Fibroblast of mammary gland (primary cell): ENCODE measurements around the gene DGCR2.

Experiments
- DNase-seq: peaks from one replicate; pipeline ENCODE4 v3.0.0-alpha.2; 2010; ENCODE audit warnings: low read depth
- H3K4me3 ChIP-seq: 2 replicates; pipeline ENCODE4 v1.5.1; 2011; ENCODE audit warnings: low read depth, mild to moderate bottlenecking, low read length, moderate library complexity; ENCODE audit not compliant: control insufficient read depth
- TF ChIP-seq, protein P1 (sequence below): conservative IDR thresholded peaks from 2 replicates; pipeline ENCODE4 v1.5.1; 2011; ENCODE audit warnings: low read depth, low read length, inconsistent platforms; ENCODE audit not compliant: control insufficient read depth, insufficient read depth

The DGCR2 gene

DNA sequence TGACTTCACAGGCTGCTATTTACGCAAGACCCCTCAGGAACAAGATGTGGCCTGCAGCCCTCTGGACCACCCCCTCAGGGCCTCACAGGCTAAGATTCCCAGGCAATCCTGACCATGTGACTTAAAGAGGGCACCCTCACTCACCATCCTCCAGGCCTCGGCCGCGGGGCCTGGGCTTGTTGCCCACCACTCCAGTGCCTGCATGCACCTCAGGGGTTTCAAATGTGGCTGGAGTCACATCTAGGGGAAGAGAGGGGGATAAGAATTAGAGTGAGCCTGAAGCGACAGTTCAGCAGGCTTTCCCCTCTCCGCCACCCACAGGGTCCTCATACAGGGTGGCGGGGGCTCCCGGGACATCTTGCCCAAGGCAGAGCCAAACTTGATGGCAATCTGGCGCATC lies 20.2 kb upstream of the DGCR2 start:
- H3K4me3 ChIP-seq, result no peak overlapping the region
- TF ChIP-seq, protein P1, sequence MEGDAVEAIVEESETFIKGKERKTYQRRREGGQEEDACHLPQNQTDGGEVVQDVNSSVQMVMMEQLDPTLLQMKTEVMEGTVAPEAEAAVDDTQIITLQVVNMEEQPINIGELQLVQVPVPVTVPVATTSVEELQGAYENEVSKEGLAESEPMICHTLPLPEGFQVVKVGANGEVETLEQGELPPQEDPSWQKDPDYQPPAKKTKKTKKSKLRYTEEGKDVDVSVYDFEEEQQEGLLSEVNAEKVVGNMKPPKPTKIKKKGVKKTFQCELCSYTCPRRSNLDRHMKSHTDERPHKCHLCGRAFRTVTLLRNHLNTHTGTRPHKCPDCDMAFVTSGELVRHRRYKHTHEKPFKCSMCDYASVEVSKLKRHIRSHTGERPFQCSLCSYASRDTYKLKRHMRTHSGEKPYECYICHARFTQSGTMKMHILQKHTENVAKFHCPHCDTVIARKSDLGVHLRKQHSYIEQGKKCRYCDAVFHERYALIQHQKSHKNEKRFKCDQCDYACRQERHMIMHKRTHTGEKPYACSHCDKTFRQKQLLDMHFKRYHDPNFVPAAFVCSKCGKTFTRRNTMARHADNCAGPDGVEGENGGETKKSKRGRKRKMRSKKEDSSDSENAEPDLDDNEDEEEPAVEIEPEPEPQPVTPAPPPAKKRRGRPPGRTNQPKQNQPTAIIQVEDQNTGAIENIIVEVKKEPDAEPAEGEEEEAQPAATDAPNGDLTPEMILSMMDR, result no peak
- DNase-seq, result no peak

DNA sequence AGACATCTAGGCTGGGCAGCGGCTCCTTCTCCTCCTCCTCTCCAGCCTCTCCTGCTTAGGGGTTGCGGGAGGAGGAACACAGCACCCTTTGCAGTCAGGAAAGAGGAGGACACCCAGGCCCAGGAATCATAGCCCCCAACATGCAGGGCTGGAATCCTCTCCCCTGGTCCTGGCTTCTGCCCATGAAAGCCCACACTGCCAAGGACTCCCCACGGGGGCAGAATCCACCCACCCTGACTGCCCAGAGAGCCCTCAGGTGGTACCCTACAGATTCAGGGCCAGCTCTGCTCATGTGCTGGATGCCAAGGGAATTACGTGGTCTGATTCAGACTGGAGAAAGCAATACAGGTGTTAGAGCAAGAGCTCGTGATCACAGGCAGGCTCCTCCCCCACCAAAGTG lies 17.8 kb upstream of the DGCR2 start:
- DNase-seq, result no peak
- no peak overlapping the region for H3K4me3 ChIP-seq
- TF ChIP-seq, protein P1, result no peak

DNA sequence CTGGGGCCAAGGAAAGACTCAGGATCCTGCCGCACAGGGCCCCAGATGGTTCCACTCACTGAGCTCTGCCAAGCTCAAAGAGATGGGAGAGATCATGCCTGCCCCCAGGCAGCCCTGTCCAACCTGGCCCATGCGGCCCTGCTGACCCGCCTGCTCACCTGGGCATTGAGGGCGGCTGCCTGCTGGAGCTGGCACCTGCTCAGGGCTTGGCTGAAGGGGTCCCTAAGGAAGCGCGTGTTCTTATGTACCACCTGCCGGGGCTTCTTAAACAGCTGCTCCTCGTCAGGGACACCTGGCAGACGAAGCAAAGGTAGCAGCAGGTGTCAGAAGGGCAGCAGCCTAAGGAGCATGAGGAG lies 16.8 kb upstream of the DGCR2 start:
- TF ChIP-seq, protein P1, result no peak
- DNase-seq, result no peak
- no peak overlapping the region for H3K4me3 ChIP-seq

DNA sequence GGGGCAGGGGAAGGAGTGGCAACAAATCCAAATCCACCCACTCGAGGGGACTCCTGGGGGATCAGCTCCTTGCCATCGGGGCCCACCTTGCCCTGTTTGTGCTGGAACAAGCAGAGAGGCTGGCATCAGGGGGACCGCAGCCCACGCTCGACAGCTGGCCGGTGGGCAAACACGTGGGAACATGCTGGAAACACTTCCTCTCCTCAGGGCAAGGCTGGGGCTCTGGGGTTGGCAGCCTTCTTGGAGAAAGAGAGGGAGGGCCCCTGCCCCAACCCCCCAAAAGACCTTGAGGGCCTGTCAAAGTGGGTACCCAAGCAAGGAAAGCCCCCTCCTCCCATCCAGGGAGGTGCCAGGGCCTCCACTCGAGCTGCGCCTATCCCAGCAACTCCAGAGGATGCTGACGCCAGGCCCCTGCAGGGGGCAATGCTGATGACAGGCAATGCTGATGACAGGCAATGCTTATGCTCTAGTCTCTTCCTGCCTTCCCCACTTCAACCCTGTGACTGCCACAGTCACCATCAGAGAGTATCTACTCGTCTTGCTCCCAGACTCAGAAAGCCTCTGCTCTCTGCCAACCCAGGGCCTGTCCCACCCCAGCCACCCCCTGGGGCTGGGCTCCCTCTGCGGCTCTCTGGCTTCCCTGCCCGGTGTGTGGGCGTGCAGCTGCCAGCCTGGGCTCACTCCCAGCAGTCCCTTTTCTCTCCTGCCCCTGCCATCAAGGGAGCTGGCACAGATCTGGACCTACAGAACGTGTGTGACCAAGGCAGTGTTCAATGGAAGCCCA lies 16.2 kb upstream of the DGCR2 start:
- DNase-seq, result no peak
- TF ChIP-seq, protein P1, result no peak
- H3K4me3 ChIP-seq, result no peak overlapping the region

DNA sequence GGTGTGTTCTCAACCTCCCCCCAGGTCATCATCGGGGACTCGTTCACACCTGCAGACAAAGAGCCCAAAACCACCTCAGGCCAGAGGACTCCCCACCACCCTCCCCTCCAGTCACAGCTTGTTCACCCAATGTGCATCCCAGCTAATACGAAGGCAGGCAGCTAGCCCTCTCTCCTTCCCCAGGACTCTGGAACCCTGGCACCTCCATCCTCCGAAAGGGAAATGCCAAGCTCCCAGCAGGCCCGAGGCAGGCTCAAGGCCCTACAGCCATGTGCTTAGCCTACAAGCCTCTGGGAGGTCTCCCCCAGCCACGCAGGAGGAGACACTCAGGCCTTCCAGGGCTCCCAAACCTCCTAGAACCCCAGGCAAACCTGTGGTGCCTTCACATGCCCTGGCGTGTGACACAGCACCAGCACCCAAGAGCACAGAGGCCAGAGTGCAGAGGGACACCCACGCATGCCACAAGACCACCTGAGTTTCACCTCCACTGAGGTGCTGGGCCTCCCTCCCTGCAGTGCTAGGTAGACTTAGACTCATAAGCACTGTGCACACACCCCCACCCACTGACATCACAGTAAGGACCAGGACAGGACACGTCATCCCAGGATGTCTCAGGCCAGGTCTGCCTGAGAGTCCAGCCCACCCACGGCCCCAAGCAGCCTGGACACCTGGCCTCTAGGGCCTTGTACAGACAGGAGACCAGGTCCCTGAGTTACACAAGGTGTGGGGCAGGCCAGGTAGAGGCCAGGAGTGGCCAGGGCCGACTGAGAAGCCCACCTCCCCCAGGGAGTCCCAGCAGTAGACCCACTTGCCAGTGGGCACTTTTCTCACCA lies 15.4 kb upstream of the DGCR2 start:
- TF ChIP-seq, protein P1, result no peak
- no peak for DNase-seq
- no peak overlapping the region for H3K4me3 ChIP-seq

DNA sequence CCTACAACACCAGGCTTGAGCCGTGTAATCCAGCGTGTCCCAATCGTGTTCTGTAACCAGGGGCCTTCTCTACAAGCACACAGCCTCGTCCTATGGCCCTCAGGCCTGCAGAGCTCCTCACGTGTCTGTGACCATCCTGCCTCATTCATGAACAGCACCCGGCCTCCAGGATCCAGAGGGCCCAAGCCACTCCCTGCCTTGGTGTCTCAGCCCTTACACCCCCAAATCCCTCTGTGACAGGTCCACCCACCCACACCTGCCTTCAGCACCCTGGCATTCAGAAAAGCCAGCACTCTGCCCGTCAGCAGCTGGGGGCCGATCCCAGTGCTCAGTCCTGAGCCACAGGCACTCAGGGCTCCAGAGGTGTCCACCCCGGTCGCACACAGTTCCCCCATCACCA lies 14.7 kb upstream of the DGCR2 start:
- no peak overlapping the region for H3K4me3 ChIP-seq
- TF ChIP-seq, protein P1, result no peak

More for the DNA sequence above, 14.7 kb upstream of the DGCR2 start:
- no peak for DNase-seq
